NCI-H1930 (cell line): Measurements from ENCODE around the gene CRTC1.
"Not testable (repeated sequence)": the region's sequence is repeated elsewhere in the genome, so short reads cannot be mapped to it uniquely, and the experiment has no call there.

Experiments
- DNase-seq, 2 experiments: peaks; one replicate each; lab custom pipeline; 2025; lab: John Stamatoyannopoulos, UW

CRTC1 gene

GRCh38 chr19:18802354-18802753, 118.9 kb downstream of the CRTC1 start:
- DNase-seq: no peak

DNA sequence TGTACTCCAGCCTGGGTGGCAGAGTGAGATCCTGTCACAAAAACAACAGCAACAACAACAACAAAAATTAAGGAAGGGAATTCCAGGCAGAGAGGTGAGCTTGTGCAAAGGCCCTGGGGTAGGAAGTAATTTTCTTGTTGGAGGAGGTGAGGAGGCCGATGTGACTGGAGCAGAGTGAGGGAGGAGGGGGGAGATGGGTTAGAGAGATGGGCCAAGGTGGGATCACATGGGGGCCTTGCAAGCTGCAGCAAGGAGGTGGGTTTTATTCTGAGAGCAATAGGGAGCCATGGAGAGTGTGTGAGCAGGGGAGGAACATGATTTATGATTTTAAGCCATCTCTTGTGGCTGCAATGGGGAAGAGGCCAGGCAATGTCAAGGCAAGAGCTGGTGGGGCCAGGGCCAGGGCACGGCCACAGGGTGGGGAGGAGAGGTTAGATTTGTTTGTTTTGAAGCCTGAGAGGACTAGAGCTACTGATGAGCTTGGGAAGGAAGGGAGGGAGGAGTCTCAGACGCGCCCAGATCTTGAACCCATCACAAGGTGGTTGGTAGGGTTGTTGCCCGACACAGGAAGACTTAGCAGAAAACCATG, 120.2 kb downstream of the CRTC1 start:
- no peak for DNase-seq

- no peak for DNase-seq
These were observed 120.7 kb downstream of the CRTC1 start for GRCh38 chr19:18804139-18804601.

GRCh38 chr19:18804643-18805042, 121.2 kb downstream of the CRTC1 start:
- DNase-seq: no peak

DNA sequence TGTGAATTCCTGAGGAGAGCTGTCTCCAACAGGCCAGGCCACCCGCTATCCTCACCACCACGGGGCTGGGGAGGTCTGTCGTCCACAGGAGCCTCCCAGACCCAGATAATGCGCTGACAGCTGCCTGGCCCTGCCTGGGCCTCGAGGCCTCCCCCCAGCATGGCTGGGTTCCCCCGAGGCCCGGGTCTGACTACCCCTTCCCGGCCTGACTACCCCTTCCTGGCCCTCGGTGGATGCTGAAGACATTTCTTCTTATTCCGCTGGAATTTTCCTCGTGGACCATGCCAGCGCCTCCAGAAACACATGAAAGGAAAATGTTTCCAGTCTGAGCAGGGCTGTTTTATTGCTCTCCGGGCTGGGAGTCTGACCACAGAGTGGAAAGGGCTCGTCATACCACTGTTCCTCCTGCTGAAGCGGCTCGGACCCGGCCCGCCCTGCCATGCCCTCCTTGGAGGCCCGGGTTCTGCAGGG, 124.4 kb downstream of the CRTC1 start:
- DNase-seq: no peak

DNA sequence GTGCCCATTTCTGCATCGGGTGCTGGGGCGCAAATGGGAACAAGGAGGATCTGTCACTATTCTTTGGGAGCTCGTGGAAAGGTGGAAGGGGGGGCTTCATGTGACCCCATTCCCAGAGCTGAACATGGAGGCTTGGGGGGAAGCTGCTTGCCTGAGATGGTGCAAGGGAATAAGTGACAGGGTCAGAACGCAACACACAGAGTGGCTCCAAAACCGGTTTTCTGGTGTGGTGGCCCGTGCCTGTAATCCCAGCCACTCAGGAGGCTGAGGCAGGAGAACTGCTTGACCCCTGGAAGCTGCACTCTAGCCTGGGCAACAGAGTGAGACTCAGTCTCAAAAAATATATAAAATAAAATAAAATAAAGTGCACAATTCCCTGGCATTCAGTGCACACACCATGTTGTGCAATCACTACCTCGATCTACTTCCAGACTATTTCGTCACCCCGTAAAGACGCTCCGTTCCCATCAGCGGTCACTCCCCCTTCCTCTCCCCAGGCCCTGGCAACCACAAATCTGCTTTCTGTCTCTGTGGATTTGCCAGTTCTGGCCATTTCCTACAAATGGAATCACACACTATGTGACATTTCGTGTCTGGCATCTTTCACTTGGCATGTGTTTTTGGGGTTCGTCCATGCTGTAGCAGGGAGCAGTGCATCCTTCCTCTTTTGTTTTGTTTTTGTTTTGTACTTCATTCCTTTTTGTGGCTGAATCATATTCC, 125.8 kb downstream of the CRTC1 start:
- no peak for DNase-seq

- DNase-seq: not testable (repeated sequence)
These were observed 128.2 kb downstream of the CRTC1 start for GRCh38 chr19:18811638-18812037.

DNA sequence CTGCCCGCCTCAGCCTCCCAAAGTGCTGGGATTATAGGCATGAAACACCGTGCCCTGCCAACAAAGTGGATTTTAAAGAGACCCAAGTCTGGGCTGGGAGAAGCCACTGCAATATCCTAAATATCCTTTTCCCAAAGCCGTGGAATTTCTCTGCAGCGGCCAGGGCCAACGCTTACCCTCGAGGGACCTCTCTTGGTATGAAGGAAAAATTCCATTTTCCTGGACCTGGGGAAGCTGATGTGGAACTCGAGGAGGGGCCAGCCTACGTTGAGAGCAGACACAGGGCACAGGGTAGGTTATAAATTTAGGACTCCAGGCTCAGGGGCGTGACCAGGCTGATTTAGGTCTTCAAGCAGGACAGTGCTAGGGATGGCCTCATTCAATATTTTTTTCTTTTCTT, 130.6 kb downstream of the CRTC1 start:
- no peak for DNase-seq

GRCh38 chr19:18815673-18816072, 132.2 kb downstream of the CRTC1 start:
- no peak for DNase-seq

DNA sequence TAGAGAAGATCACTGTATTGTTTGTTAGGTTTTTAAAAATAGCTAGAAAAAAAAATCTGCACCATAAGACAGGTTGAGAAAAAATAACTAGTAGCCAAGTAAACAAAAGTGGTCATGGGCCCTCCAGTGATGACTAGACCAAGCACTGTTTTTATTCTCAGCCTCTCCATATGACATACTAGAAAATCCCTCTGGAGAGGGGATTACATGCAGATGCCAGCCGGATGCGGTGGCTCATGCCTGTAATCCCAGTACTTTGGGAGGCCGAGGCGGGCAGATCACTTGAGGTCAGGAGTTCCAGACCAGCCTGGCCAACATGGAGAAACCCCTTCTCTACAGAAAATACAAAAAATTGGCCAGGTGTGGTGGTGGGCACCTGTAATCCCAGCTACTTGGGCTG, 133.2 kb downstream of the CRTC1 start:
- not testable (repeated sequence) for DNase-seq

- DNase-seq: no peak
These were observed 134.1 kb downstream of the CRTC1 start for GRCh38 chr19:18817574-18817973.

- DNase-seq: no peak
These were observed 145.3 kb downstream of the CRTC1 start for GRCh38 chr19:18828786-18829185.

DNA sequence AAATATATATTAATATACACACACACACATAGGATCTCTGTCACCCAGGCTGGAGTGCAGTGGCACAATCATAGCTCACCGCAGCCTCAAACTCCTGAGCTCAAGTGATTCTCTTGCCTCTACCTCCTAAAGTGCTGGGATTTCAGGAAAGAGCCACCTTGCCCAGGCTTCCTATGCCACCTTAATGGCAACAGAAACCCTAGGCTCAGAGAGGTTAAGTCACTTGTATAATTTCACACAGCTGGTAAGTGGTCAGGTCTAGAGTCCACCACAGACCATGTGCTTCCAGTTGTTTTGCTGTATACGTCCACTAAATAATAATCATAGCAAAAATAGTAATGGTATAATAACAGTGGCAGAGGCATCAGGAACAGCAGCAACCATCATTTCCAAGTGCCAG, 147.0 kb downstream of the CRTC1 start:
- DNase-seq: no peak

DNA sequence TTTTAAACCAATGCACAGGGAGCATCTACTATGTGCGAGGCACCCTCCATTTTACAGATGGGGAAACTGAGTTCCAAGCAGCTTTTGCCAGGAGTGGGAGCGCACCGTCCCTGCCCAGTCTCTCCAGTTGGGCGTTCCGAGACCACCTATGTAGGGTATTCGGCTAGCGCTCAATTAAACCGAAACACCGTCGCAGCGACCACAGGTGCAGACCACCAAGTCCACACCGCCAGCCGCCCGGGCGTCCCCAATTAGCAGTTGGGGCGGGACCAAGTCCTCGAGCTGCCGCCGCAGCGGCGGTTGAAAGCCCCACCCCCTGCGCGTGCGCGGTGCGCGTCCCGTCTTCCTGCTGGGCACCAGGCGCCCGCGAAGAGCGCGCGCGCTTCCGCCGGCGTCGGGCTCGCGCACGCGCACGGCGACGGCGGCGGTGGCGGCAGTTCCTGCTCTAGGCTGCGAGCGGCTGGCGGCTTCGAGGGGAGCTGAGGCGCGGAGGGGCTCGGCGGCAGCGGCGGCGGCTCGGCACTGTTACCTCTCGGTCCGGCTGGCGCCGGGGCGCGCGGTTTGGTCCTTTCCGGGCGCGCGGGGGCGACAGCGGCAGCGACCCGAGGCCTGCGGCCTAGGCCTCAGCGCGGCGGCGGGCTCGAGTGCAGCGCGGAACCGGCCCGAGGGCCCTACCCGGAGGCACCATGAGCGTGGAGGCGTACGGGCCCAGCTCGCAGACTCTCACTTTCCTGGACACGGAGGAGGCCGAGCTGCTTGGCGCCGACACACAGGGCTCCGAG, 148.2 kb downstream of the CRTC1 start, which contains the start of gene UPF1:
Gene UPF1, plus strand, starts transcription at position 436 of the 782 bp plus-strand sequence. Its CDS starts 251 bp downstream, at position 687.
- DNase-seq: peak; percentile 71 to 91
